DMS53 (cell line): ENCODE data around the gene MYO7A.
A peak's percentile ranks its signal among the peaks of the same experiment; 100 is the strongest.

Experiments
- DNase-seq: peaks from one replicate; lab custom pipeline; 2025; lab: John Stamatoyannopoulos, UW

MYO7A gene

DNA sequence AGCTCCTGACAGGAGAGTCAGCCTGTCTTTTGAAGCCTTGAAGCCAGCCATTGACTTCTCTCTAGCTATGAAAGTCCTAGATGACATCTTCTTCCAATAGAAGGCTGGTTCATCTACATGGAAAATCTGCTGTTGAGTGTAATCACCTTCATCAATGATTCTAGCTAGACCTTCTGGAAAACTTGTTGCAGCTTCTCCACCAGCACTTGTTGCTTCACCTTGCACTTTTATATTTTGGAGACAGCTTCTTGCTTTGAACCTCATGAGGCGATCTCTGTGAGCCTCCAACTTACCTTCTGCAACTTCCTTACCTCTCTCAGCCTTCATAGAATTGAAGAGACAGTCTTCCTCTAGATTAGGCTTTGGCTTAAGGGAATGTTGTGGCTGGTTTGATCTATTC lies 58.3 kb downstream of the MYO7A start:
- no peak for DNase-seq

- DNase-seq: no peak
These were observed 59.2 kb downstream of the MYO7A start for GRCh38 chr11:77187111-77187750.

DNA sequence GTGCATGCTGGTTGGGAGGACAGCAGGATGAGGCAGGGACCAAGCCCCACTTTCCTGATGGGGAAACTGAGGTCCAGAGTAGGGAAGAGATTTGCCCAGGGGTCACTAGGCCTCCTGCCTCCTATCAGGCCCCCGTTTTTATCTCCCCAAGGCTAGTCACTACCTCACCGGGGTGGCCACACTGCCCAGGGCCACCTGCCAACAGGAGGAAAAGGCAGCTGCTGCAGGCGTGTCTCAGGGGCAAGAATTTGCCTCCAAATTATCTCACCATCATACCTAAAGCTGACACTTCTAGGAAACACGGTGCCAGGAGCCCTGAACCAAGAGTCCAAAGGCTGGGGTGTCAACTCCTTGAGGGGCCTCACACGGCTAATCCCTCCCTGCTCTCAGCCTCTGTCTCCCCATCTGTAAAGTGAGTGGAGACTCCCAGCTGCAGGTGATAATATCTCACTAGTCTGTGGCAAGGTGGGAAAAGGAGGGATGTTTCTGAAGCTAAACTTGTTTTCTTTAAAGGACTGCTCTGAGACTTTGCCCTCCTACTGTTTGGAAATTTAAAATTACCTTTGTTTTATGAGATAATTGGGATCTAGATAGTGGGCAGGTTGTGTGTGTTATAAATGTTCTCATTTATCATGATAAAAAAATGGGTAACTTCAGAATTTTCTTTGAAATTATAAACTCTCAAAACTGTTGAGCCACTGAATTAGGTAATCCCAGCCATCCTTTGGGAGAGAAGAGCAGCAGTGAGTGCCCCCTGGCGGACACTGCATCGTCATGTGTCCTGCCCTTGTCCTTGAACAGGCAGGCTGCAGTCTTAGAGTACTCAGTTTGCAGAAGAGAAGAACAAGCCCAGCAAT lies 60.0 kb downstream of the MYO7A start:
- peak; percentile 98 for DNase-seq

- DNase-seq: peak; percentile 100
These were observed 60.8 kb downstream of the MYO7A start for GRCh38 chr11:77188633-77189491.

- DNase-seq: peak; percentile 58
These were observed 61.7 kb downstream of the MYO7A start for GRCh38 chr11:77189588-77190210.

DNA sequence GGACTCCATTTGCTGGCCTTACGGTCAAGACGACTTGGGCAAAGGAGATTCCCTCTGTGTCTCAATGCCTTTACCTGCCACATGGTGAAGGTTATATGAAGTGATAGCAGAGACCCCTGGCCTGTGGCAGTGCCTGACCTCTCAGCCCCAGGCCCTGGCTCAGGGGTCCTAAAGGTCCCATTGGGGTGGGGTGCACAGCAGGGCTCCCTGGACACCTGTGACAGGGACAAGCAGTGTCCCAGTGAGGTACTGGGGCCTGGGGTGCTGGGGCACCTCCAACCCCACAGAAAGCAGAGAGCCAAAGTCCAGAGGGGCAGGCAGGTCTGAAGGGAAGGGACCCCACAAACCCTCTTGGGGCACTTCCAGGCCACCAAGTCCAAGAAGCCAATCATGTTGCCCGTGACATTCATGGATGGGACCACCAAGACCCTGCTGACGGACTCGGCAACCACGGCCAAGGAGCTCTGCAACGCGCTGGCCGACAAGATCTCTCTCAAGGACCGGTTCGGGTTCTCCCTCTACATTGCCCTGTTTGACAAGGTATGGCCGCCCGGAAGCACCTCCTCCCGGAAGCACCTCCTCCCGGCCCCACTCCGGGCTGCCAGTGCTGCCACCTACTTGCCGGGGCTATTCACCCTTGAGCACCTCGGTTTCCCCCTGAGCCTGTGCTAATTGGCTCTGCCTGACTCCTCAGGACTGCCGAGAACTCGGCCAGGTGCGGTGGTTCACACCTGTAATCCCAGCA lies 62.5 kb downstream of the MYO7A start:
- peak; percentile 45 for DNase-seq

DNA sequence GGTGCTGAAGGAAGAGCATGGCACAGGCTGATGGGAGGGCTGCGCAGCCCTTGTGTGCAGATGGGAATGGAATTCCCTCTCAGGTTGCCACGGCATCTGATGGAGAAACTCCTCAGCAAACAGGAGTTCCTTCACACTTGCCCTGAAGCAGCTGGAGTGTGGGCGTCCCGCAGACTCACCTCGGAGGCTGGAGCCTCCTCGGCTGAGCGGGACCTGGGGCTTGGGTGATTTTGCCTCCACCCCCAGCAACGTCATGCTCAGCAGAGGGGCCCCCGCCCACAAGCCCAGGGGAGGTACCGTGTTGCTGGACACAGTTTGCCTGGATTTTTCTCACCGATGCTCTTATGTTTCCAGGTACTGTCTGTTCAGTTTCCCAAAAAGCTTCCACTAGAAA lies 63.4 kb downstream of the MYO7A start:
- DNase-seq: peak; percentile 97

DNA sequence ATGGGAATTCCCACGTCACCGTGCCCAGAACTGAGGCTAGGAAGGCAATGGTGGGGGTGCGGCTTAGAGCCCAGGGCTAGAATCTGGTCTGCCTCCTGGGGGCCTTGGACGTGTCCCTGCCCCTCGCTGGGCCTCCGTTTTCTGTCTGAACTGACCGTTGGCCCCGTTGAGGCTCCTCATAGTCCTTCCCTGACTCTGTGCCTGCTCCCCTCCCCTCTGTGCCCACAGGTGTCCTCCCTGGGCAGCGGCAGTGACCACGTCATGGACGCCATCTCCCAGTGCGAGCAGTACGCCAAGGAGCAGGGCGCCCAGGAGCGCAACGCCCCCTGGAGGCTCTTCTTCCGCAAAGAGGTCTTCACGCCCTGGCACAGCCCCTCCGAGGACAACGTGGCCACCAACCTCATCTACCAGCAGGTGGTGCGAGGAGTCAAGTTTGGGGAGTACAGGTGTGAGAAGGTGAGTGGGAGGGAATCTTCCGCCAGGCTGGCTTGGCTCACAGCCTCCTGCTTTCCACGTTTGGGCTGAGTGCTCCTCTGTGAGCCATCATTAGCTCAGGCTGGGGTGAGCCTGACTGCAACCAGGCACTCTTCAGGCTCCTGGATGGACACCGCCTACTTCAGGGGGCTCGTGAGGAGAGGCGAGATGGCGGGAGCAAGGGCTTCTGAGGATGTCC lies 63.9 kb downstream of the MYO7A start:
- DNase-seq: peak; percentile 100

DNA sequence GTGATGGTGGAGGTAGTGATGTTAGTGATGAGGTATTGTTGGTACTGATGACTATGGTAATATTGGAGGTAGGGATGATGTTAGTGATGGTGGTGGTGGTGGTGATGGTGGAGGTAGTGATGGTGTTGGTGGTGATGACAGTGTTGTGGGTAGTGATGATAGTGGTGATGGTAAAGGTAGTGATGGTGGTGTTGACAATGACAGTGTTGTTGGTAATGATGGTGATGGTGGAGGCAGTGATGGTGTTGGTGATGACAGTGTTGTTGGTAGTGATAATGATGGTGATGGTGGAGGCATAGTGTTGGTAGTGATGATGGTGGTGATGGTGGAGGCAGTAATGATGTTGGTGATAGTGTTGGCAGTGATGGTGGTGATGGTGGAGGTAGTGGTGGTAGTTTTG lies 65.1 kb downstream of the MYO7A start:
- DNase-seq: no peak

DNA sequence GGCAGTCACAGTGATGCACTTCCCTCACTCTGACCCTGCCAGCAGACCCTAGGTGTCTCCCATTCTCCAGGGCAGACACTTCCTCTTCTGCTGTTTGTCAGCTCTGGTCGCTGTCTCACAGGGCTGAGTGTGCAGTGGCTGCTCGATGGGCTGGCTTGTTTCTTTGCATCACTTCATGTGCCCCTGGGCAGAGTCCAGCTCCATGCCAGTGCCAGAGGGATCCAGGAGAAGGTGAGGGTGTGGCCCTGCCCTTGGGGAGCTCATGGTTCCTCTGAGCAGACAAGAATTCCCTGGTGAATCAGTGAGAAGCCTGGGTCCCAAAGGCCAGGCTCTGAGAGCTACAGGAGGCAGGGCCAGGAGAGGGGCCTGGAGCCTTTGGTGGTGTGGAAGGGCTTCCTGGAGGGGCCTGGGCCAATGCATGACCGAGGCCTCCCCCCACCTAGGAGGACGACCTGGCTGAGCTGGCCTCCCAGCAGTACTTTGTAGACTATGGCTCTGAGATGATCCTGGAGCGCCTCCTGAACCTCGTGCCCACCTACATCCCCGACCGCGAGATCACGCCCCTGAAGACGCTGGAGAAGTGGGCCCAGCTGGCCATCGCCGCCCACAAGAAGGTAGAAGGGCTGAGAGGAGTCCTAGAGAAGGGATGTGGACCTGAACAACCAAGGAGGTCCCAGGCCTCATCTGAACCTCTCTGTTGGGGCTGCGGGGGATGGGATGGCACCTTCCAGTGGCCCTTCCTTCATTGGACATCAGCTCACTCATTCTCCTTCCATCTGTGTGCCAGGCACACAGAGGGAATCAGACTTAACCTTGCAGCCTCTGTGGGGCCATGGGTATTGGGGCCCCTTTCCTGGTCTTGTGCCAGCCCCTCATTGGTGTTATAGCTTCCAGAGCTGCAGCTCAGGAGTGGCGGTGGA lies 66.1 kb downstream of the MYO7A start:
- no peak for DNase-seq

DNA sequence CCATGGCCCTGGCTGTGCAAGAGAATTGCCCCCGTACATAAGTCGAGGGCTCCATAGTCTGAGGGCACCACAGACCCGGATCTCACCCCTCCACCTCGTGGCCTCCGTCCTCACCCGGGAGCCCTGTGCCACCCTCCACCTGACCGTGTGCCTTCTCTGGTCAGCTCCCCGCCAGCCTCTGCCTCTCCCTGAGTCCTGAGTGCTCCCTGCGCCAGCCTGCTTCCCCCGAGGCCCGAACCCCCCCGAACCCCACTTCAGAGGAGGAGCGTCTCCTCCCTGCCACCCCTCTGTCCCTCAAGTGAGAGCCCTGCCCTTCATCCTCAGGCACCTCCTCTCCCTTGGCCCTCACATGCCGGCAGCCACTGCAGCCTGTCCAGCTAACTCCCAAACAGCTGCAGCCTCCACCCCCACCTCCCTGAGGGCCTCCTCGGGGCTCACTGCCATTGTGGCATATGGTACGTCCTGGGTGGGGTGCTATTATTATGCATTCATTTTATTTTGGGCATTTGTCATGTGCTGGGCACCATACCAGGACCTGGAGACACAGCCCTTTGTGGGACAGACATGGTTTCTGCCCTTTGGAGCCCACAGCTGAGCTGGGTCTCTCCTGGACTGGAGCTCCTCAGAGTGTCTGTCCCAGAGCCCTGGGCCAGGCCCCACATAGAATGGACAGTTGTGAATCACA lies 67.2 kb downstream of the MYO7A start:
- DNase-seq: no peak

DNA sequence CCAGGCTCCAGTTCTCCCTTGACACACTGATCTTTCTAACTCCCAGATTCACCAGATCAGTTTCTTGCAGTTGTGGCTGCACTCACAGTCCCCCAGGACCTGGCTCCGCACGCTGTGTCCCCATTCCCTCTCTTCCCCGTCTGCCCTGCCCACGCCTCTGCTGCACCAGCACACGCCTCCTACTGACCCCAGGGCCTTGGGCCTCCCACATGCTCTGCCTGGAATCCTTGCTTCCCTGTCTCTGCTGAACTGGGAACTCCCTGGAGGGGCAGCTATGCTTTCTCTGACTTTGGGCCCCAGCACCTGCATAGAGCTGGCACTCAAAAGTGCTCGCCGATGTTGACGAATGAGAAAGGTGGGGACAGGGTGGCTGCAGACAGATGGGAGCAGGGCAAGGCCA lies 68.9 kb downstream of the MYO7A start:
- no peak for DNase-seq

GRCh38 chr11:77197626-77198320 lies 69.7 kb downstream of the MYO7A start:
- DNase-seq: no peak

DNA sequence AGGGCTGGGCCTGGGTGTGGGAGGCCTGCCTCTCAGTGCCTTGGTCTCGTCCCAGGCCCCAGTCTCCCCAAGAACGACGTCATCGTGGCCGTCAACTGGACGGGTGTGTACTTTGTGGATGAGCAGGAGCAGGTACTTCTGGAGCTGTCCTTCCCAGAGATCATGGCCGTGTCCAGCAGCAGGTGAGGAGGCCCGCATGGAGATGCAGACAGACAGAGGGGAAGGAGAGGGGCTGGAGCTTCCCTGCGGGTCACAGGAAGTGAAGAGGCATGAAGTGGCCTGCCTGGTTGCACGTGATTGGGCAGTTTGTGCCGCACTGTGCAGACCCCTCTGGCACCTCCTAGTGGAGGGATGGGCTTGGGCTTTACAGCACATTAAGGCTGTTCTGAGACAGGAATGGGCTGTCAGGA lies 70.4 kb downstream of the MYO7A start:
- peak; percentile 62 for DNase-seq

- DNase-seq: no peak
These were observed 71.2 kb downstream of the MYO7A start for GRCh38 chr11:77199137-77199745.

DNA sequence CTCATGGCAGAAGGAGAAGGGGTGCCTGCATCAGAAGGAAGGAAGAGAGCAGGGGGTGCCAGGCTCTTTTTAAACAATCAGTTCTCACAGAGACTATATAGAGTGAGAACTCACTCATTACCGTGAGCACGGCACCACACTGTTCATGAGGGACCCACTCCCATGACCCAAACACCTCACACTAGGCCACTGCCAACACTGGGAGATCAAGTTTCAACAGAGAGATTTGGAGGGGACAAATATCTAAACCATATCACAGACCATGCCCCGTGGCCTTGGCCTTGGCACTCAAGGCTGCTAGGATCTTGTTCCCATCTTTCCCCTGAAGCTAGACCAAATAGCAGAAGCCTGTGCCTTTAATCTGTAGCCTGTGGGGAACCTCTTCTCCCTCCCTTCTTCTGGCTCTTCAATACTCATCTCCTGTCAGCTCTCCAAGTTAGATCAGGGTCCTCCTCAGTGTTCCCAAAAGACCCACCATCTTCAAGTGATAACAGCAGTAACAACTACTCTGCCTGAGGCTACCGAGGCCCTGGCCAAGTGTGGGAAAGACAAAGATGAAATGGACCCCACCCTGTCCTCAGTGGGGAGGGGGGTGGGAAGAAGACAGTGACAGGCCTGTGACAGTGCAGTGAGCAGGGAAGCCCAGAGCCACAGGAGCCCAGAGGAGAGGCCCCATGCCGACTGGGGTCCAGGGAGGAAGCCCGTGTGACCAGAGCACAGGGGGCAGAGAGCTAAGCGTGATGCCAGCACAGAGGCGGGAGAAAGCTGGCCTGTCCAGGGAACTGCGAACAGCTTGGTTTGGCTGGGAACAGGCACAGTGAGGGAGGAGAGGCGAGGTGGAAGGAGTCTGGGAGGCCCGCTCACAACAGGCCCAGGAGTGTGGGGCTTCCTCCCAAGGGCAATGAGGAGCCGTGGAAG lies 72.6 kb downstream of the MYO7A start:
- no peak for DNase-seq

- no peak for DNase-seq
These were observed 73.3 kb downstream of the MYO7A start for GRCh38 chr11:77201370-77201769.
